Psoas muscle (tissue), 8 donors: Measurements from ENCODE around the gene ZNF648. TPM values are rescaled to one million over a fixed set of nuclear protein-coding genes. Genes with fewer than 3 reads are reported as not detected.
"Not testable (repeated sequence)": the region's sequence is repeated elsewhere in the genome, so short reads cannot be mapped to it uniquely, and the experiment has no call there.

ENCODE experiments used
- ATAC-seq, 4 donors: fragments of 200-7000 bp; cut with Tn5 transposase; one replicate each; pipeline ENCODE4 v1.9.1; 2020; ENCODE audit warnings: moderate library complexity in 3 of 4, mild to moderate bottlenecking in 2 of 4
- DNase-seq, 2 donors: peaks; one replicate each; pipeline ENCODE4 v3.0.0-alpha.2; 2020
- H3K27ac ChIP-seq: fragments of 200-600 bp; one replicate; pipeline ENCODE4 v1.8.0; 2022
- H3K27me3 ChIP-seq, 3 donors: fragments of 200-600 bp in 1 of 3; one replicate each; pipeline versions ENCODE4 v1.6.1 to v1.8.0; 2013 to 2022; ENCODE audit warnings: low read length in 2 of 3, mild to moderate bottlenecking in 2 of 3, moderate library complexity in 1 of 3; ENCODE audit not compliant: insufficient read depth in 3 of 3
- H3K36me3 ChIP-seq, 2 donors: fragments of 200-600 bp in 1 of 2; one replicate each; pipeline versions ENCODE4 v1.6.1 to v1.8.0; 2013 to 2022; ENCODE audit warnings: low read depth in 1 of 2, mild to moderate bottlenecking in 1 of 2, moderate library complexity in 1 of 2; ENCODE audit not compliant: insufficient read depth in 1 of 2
- H3K4me1 ChIP-seq: fragments of 200-600 bp; one replicate; pipeline ENCODE4 v1.8.0; 2022
- H3K4me3 ChIP-seq: fragments of 200-600 bp; one replicate; pipeline ENCODE4 v1.8.0; 2022; ENCODE audit warnings: mild to moderate bottlenecking
- H3K9me3 ChIP-seq: fragments of 200-600 bp; one replicate; pipeline ENCODE4 v1.8.0; 2022
- CTCF ChIP-seq: fragments of 200-600 bp; IDR thresholded peaks from one replicate; pipeline ENCODE4 v1.8.0; 2022; ENCODE audit warnings: antibody characterized with exemption
- WGBS, 3 donors: extraction: QIAGEN DNeasy Blood & Tissue Kit; methylation state at CpG; one replicate each; pipeline versions ENCODE4 v1.1.6 to v1.1.7; 2013; 5-methylcytosine and 5-hydroxymethylcytosine counted together
- intact Hi-C, 2 donors: fragments of 100-400 bp; cut with DNase I; formaldehyde crosslinking; loops; one replicate each; pipeline versions ENCODE4 v1.11.0 to v1.14.2; 2022
- polyA plus RNA-seq, 3 donors: library from polyadenylated mRNA; stranded (reverse); fragments of 200-250 nt; gene quantifications; one replicate each; pipeline ENCODE4 v1.2.3, GENCODE V29; 2013
- total RNA-seq, 4 donors: library from RNA; stranded (reverse); fragmentation: NEBNext Ultra II Directional in 2 of 4; extraction: Animal tissue kit (Norgen Biotek cat#: 25700) in 2 of 4; gene quantifications; one replicate each; pipeline versions ENCODE4 v1.2.1 to v1.2.4, GENCODE V29; 2021 to 2023
- donor health status: healthy with polysubstance abuse.
- donor health status: DM: no; HTN: no; CAD: no; lungs with moderate emphysema.
- donor health status: Bipolar disorder and iron deficiency.
- donor health status: healthy.
- donor health status: DM: yes; HTN: yes; CAD: no.
- donor health status: DM: no; HTN: no; CAD: no.
- donor health status: DM: no; HTN: no; CAD: no.
- donor health status: DM: yes; HTN: yes; CAD: no.

The ZNF648 gene
- total and polyA plus RNA-seq, 7 donors: 0.01 to 0.06 (median 0.01) TPM; not detected in 4

DNA sequence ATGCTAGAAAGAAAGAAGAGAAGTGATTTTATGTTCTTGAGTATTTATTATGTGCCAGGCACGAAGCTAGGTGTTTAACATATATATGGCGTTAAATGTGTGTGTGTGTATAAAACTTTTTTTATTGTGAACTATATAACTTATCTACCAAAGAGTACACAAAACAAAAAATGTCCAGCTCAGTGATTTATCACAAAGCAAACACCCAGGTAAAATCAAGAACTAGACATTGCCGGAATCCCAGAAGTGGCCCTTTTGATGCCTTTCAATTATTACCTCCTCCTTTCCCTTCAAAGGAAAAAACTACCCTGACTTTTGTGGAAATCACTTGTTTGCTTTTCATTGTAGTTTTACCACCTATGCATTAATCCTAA lies 40.5 kb upstream of the ZNF648 start:
- TF ChIP-seq CTCF: no peak
- Histone ChIP-seq H3K4me1 (no peaks in the 10 kb centered on the region), H3K9me3 (no peaks in the 10 kb centered on the region), H3K36me3 (no peaks in the 10 kb centered on the region), H3K27ac (no peak overlapping the region), H3K27me3 (no peaks in the 10 kb centered on the region), H3K4me3 (no peak overlapping the region)
- DNase-seq (no peak), ATAC-seq (no peak)
- WGBS, 3 donors: 92 to 93% (median 92%) methylated on average over 3 of the region's 3 CpGs
- intact Hi-C loops: loop anchor here in 1 of 2 donors (5.0 kb wide), 1 partner anchor 910 kb away; no protein-coding TSS in a partner anchor

DNA sequence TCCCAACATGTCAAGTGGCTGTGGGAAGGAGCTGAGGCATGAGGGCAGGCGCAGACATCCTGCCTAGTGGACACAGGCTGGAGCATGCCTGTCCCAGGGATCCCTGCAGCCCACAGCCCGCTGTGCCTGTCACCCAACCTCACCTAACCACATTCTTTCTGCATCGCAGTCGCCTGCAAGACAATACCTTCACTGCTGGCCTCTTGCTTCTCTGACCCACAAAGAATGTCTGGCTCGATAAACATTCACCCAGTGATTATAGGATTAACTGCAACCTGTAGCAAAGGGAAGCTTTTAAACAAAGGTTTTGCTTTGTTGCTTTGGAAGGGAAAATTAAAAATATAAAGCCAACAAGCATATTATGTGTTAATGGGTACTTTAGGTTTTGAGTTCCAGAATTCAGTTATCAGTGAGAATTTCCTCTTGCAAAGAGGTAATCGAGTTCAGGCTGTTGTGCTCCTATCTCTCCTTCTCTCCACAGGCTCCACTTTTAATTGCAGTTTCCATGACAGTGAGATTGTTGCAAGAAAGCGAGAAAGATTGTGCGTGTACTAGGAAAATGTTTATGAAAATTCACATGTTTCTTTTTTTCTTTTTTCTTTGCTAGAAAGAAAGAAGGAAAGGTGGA lies 40.0 kb upstream of the ZNF648 start:
- TF ChIP-seq CTCF: no peak
- Histone ChIP-seq H3K36me3 (no peaks in the 10 kb centered on the region), H3K4me3 (no peak overlapping the region), H3K4me1 (no peaks in the 10 kb centered on the region), H3K9me3 (no peaks in the 10 kb centered on the region), H3K27ac (no peak overlapping the region), H3K27me3 (no peaks in the 10 kb centered on the region)
- WGBS, 3 donors: 29 to 35% (median 31%) methylated on average over 8 of the region's 8 CpGs
- intact Hi-C loops: loop anchor here in 1 of 2 donors (5.0 kb wide), 1 partner anchor 909 kb away; no protein-coding TSS in a partner anchor
- DNase-seq: no peak
- ATAC-seq: peak in 2 of 4 donors; percentile 39 to 42

DNA sequence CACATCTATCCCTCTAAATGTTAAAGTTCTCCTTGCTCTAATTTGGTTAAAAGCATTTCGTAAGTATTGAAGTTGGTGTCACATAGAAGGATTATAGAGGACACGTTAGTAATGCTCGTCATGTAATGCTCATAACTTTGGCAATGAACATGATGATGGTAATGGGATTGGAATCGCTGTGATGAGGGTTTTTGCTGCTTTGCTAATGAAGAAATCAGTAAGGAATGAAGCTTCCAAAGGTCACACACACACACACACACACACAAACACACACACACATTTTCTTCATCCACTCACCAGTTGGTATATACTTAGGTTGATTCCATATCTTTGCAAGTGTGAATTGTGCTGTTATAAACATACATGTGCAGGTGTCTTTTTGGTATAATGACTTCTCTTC lies 36.8 kb upstream of the ZNF648 start:
- no peak for TF ChIP-seq CTCF
- H3K27me3 ChIP-seq: peaks cover 0 to 5% (median 0%) of the 10 kb centered on the region in 3 donors
- no peak overlapping the region for H3K27ac ChIP-seq
- no peaks in the 10 kb centered on the region for H3K4me1 ChIP-seq
- intact Hi-C loops: no loop called here
- H3K9me3 ChIP-seq: no peaks in the 10 kb centered on the region
- no peak overlapping the region for H3K4me3 ChIP-seq
- ATAC-seq (no peak), DNase-seq (no peak)
- H3K36me3 ChIP-seq: no peaks in the 10 kb centered on the region
- 73 to 82% (median 78%) methylated on average over 4 of the region's 4 CpGs for WGBS, 3 donors

- no peaks in the 10 kb centered on the region for H3K36me3 ChIP-seq
- H3K4me1 ChIP-seq: no peaks in the 10 kb centered on the region
- DNase-seq (no peak), ATAC-seq (no peak)
- no peaks in the 10 kb centered on the region for H3K9me3 ChIP-seq
- TF ChIP-seq CTCF: no peak
- H3K27ac ChIP-seq: no peak overlapping the region
- no peak overlapping the region for H3K4me3 ChIP-seq
- intact Hi-C loops: no loop called here
- peaks cover 0 to 5% (median 0%) of the 10 kb centered on the region in 3 donors for H3K27me3 ChIP-seq
- 62 to 76% (median 76%) methylated on average over 2 of the region's 2 CpGs for WGBS, 3 donors
Measured at GRCh38 chr1:182095946-182096345, 34.4 kb upstream of the ZNF648 start.

GRCh38 chr1:182094514-182095005 lies 33.0 kb upstream of the ZNF648 start:
- H3K27me3 ChIP-seq, H3K9me3 ChIP-seq, H3K4me3 ChIP-seq, H3K27ac ChIP-seq, H3K36me3 ChIP-seq, ATAC-seq, intact Hi-C loops, H3K4me1 ChIP-seq, DNase-seq: not testable (repeated sequence)
- WGBS, 3 donors: 88 to 95% (median 89%) methylated on average over 5 of the region's 5 CpGs
